WTC11 (cell line): Measurements from ENCODE around the gene TMEM178B. TPM values are rescaled to one million over a fixed set of nuclear protein-coding genes. Genes with fewer than 3 reads are reported as not detected.
A peak's percentile ranks its signal among the peaks of the same experiment; 100 is the strongest.

ENCODE experiments used
- ATAC-seq: fragments of 200-7000 bp; cut with Tn5 transposase; 2 replicates; pipeline ENCODE4 v1.10.0; 2021; ENCODE audit warnings: mild to moderate bottlenecking, moderate library complexity
- CTCF ChIA-PET: fragments of 300-600 bp; sonication (Branson Sonifier 250); formaldehyde crosslinking; loops from one replicate; lab custom pipeline; 2021; ENCODE audit warnings: antibody characterized with exemption; lab: Charles Lee
- POLR2A ChIA-PET: fragments of 350-600 bp; sonication (Branson Sonifier 250); formaldehyde crosslinking; loops from one replicate; lab custom pipeline; 2021; ENCODE audit warnings: antibody characterized with exemption; lab: Charles Lee
- DNase-seq: peaks from one replicate; pipeline ENCODE4 v3.0.0; 2021; ENCODE audit warnings: low spot score
- H3K27ac Mint-ChIP-seq: 2 replicates; pipeline ENCODE4 v1.8.0; 2021; ENCODE audit warnings: mixed read lengths
- H3K27me3 Mint-ChIP-seq: 2 replicates; pipeline ENCODE4 v1.8.0; 2021; ENCODE audit warnings: low read depth, mild to moderate bottlenecking, moderate library complexity, mixed read lengths
- H3K36me3 Mint-ChIP-seq: 2 replicates; pipeline ENCODE4 v1.8.0; 2021; ENCODE audit warnings: mixed read lengths
- H3K4me1 Mint-ChIP-seq: 2 replicates; pipeline ENCODE4 v1.8.0; 2022; ENCODE audit warnings: mixed read lengths
- H3K4me3 Mint-ChIP-seq: 2 replicates; pipeline ENCODE4 v1.8.0; 2021; ENCODE audit warnings: mild to moderate bottlenecking, moderate library complexity, mixed read lengths
- H3K9me3 Mint-ChIP-seq: 2 replicates; pipeline ENCODE4 v1.8.0; 2021; ENCODE audit warnings: mixed read lengths
- CBFB ChIP-seq: sonication (generic); formaldehyde crosslinking; IDR thresholded peaks from 2 replicates; pipeline ENCODE4 v1.8.1; 2022; ENCODE audit warnings: mild to moderate bottlenecking, low read depth, missing genetic modification reagents
- ESRRA ChIP-seq: sonication (generic); formaldehyde crosslinking; IDR thresholded peaks from 2 replicates; pipeline ENCODE4 v1.8.1; 2022; ENCODE audit warnings: mild to moderate bottlenecking, missing genetic modification reagents, borderline replicate concordance
- GABPB1 ChIP-seq: sonication (generic); formaldehyde crosslinking; IDR thresholded peaks from 2 replicates; pipeline ENCODE4 v1.8.1; 2023; ENCODE audit warnings: mild to moderate bottlenecking, missing genetic modification reagents
- GTF2I ChIP-seq: fragments of 250-450 bp; sonication (Bioruptor Pico); conservative IDR thresholded peaks from 2 replicates; pipeline ENCODE4 v1.4.0; 2021; ENCODE audit warnings: mild to moderate bottlenecking
- MLX ChIP-seq: sonication (generic); formaldehyde crosslinking; IDR thresholded peaks from 2 replicates; pipeline ENCODE4 v1.8.1; 2023; ENCODE audit warnings: mild to moderate bottlenecking, missing genetic modification reagents, moderate library complexity
- NFE2L1 ChIP-seq: sonication (generic); formaldehyde crosslinking; IDR thresholded peaks from 2 replicates; pipeline ENCODE4 v1.8.1; 2023; ENCODE audit warnings: missing genetic modification reagents
- SMAD4 ChIP-seq: sonication (generic); formaldehyde crosslinking; IDR thresholded peaks from 2 replicates; pipeline ENCODE4 v1.8.0; 2022; ENCODE audit warnings: mild to moderate bottlenecking, missing genetic modification reagents
- SOX15 ChIP-seq: fragments of 250-450 bp; sonication (Bioruptor Pico); IDR thresholded peaks from 2 replicates; pipeline ENCODE4 v1.9.0; 2021; ENCODE audit warnings: mild to moderate bottlenecking
- SP1 ChIP-seq: sonication (generic); formaldehyde crosslinking; conservative IDR thresholded peaks from 2 replicates; pipeline ENCODE4 v1.8.1; 2022; ENCODE audit warnings: missing genetic modification reagents
- TEAD1 ChIP-seq: sonication (generic); formaldehyde crosslinking; IDR thresholded peaks from 2 replicates; pipeline ENCODE4 v1.8.0; 2022; ENCODE audit warnings: mild to moderate bottlenecking, missing genetic modification reagents
- USF1 ChIP-seq: sonication (generic); formaldehyde crosslinking; IDR thresholded peaks from 2 replicates; pipeline ENCODE4 v1.8.0; 2022; ENCODE audit warnings: mild to moderate bottlenecking, missing genetic modification reagents
- ZNF219 ChIP-seq: sonication (generic); formaldehyde crosslinking; IDR thresholded peaks from 2 replicates; pipeline ENCODE4 v1.8.0; 2023; ENCODE audit warnings: missing genetic modification reagents, mild to moderate bottlenecking, borderline replicate concordance
- ZNF512 ChIP-seq: sonication (generic); formaldehyde crosslinking; IDR thresholded peaks from 2 replicates; pipeline ENCODE4 v1.8.1; 2022; ENCODE audit warnings: missing genetic modification reagents, borderline replicate concordance
- ZNF532 ChIP-seq: fragments of 250-450 bp; sonication (Bioruptor Pico); IDR thresholded peaks from 2 replicates; pipeline ENCODE4 v1.9.0; 2021; ENCODE audit warnings: mild to moderate bottlenecking, borderline replicate concordance
- total RNA-seq: library from RNA; stranded (reverse); gene quantifications from 3 replicates; pipeline ENCODE4 v1.2.3, GENCODE V29; 2021
- TF ChIP-seq, protein P1 (sequence below): sonication (generic); formaldehyde crosslinking; IDR thresholded peaks from 2 replicates; pipeline ENCODE4 v1.8.0; 2022; ENCODE audit warnings: mild to moderate bottlenecking, missing genetic modification reagents
- TF ChIP-seq, protein P2 (sequence below): fragments of 250-450 bp; sonication (Bioruptor Pico); IDR thresholded peaks from 2 replicates; pipeline ENCODE4 v1.9.0; 2021; ENCODE audit warnings: mild to moderate bottlenecking
- TF ChIP-seq, protein P3 (sequence below): fragments of 250-450 bp; sonication (Bioruptor Pico); IDR thresholded peaks from 2 replicates; pipeline ENCODE4 v2.1.2; 2022; ENCODE audit warnings: mild to moderate bottlenecking, moderate library complexity

The TMEM178B gene
- total RNA-seq, 1 experiment from 2014 or later: 20.4 TPM

- CTCF ChIA-PET: no interaction called here
- peaks cover 7% of the 10 kb centered on the region for H3K36me3 Mint-ChIP-seq
- TF ChIP-seq NFE2L1 (CRISPR knock-in tag): no peak
- no peak for TF ChIP-seq CBFB
- TF ChIP-seq, protein P1, sequence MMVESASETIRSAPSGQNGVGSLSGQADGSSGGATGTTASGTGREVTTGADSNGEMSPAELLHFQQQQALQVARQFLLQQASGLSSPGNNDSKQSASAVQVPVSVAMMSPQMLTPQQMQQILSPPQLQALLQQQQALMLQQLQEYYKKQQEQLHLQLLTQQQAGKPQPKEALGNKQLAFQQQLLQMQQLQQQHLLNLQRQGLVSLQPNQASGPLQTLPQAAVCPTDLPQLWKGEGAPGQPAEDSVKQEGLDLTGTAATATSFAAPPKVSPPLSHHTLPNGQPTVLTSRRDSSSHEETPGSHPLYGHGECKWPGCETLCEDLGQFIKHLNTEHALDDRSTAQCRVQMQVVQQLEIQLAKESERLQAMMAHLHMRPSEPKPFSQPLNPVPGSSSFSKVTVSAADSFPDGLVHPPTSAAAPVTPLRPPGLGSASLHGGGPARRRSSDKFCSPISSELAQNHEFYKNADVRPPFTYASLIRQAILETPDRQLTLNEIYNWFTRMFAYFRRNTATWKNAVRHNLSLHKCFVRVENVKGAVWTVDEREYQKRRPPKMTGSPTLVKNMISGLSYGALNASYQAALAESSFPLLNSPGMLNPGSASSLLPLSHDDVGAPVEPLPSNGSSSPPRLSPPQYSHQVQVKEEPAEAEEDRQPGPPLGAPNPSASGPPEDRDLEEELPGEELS: no peak
- TF ChIP-seq, protein P2, sequence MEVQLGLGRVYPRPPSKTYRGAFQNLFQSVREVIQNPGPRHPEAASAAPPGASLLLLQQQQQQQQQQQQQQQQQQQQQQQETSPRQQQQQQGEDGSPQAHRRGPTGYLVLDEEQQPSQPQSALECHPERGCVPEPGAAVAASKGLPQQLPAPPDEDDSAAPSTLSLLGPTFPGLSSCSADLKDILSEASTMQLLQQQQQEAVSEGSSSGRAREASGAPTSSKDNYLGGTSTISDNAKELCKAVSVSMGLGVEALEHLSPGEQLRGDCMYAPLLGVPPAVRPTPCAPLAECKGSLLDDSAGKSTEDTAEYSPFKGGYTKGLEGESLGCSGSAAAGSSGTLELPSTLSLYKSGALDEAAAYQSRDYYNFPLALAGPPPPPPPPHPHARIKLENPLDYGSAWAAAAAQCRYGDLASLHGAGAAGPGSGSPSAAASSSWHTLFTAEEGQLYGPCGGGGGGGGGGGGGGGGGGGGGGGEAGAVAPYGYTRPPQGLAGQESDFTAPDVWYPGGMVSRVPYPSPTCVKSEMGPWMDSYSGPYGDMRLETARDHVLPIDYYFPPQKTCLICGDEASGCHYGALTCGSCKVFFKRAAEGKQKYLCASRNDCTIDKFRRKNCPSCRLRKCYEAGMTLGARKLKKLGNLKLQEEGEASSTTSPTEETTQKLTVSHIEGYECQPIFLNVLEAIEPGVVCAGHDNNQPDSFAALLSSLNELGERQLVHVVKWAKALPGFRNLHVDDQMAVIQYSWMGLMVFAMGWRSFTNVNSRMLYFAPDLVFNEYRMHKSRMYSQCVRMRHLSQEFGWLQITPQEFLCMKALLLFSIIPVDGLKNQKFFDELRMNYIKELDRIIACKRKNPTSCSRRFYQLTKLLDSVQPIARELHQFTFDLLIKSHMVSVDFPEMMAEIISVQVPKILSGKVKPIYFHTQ (CRISPR knock-in tag): no peak
- TF ChIP-seq ZNF512: no peak
- TF ChIP-seq ZNF532 (CRISPR knock-in tag): no peak
- no peak for TF ChIP-seq USF1
- no peak for TF ChIP-seq SP1 (CRISPR knock-in tag)
- TF ChIP-seq SMAD4 (CRISPR knock-in tag): no peak
- TF ChIP-seq GTF2I (CRISPR knock-in tag): no peak
- no peak for TF ChIP-seq TEAD1 (CRISPR knock-in tag)
- no peak for TF ChIP-seq ZNF219 (CRISPR knock-in tag)
- no peak for TF ChIP-seq ESRRA (CRISPR knock-in tag)
- TF ChIP-seq SOX15: no peak
- TF ChIP-seq GABPB1 (CRISPR knock-in tag): no peak
- TF ChIP-seq, protein P3, sequence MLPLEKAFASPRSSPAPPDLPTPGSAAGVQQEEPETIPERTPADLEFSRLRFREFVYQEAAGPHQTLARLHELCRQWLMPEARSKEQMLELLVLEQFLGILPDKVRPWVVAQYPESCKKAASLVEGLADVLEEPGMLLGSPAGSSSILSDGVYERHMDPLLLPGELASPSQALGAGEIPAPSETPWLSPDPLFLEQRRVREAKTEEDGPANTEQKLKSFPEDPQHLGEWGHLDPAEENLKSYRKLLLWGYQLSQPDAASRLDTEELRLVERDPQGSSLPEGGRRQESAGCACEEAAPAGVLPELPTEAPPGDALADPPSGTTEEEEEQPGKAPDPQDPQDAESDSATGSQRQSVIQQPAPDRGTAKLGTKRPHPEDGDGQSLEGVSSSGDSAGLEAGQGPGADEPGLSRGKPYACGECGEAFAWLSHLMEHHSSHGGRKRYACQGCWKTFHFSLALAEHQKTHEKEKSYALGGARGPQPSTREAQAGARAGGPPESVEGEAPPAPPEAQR (CRISPR knock-in tag): no peak
- no peak for TF ChIP-seq MLX (CRISPR knock-in tag)
- TF ChIP-seq, all 79 proteins: peak for 0
- H3K4me3 Mint-ChIP-seq: no peak overlapping the region
- no peaks in the 10 kb centered on the region; the same call in 1 of the 2 replicates for H3K27me3 Mint-ChIP-seq
- DNase-seq: no peak
- peaks cover 9% of the 10 kb centered on the region for H3K9me3 Mint-ChIP-seq
- peak overlapping the region; percentile 54; the same call in 1 of the 2 replicates for H3K27ac Mint-ChIP-seq
- H3K4me1 Mint-ChIP-seq: peaks cover 47% of the 10 kb centered on the region
- POLR2A ChIA-PET: no interaction called here
- ATAC-seq: peak; percentile 48
Observed at GRCh38 chr7:141118767-141119166, 44.9 kb downstream of the TMEM178B start.
